Measurements from ENCODE around the gene KCNJ16. TPM values are rescaled to one million over a fixed set of nuclear protein-coding genes. Genes with fewer than 3 reads are reported as not detected.

KCNJ16 gene
- total RNA-seq, 2 experiments from 2014 or later: not detected

- no peak overlapping the region for H3K4me3 Mint-ChIP-seq
- POLR2A ChIA-PET: no interaction called here
- no peaks in the 10 kb centered on the region for H3K9me3 Mint-ChIP-seq
- H3K27ac Mint-ChIP-seq: no peak overlapping the region
- H3K27me3 Mint-ChIP-seq: no peaks in the 10 kb centered on the region
- CTCF ChIA-PET: no interaction called here
- no peaks in the 10 kb centered on the region for H3K4me1 Mint-ChIP-seq
- DNase-seq: no peak
- no peaks in the 10 kb centered on the region for H3K36me3 Mint-ChIP-seq (ENCODE audit: low read depth)
These were observed 106.8 kb downstream of the KCNJ16 start for GRCh38 chr17:70181866-70182265.

DNA sequence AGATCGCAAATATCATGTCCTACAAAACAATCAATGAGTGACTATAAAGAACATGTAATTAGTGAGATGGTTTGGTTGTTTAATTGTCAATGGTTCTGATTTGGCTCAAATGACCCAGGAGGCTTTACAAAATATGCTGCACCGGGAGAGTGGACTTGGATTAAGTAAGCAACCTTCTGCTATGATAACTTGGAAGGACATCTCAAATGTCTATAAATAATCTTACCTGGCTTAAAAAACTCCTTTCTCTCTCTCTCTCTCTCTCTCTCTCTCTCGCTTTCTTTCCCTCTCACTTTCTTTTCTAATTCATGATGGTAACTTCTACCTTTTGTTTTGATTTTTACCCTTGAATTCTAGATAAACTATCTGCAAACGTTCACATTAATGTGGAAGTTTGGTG, 108.5 kb downstream of the KCNJ16 start:
- CTCF ChIA-PET: no interaction called here
- Mint-ChIP-seq H3K4me3 (no peak overlapping the region), H3K27me3 (peaks cover 2% of the 10 kb centered on the region), H3K27ac (no peak overlapping the region), H3K4me1 (no peaks in the 10 kb centered on the region), H3K36me3 (ENCODE audit: low read depth) (no peaks in the 10 kb centered on the region), H3K9me3 (no peaks in the 10 kb centered on the region)
- DNase-seq: no peak
- POLR2A ChIA-PET: no interaction called here

DNA sequence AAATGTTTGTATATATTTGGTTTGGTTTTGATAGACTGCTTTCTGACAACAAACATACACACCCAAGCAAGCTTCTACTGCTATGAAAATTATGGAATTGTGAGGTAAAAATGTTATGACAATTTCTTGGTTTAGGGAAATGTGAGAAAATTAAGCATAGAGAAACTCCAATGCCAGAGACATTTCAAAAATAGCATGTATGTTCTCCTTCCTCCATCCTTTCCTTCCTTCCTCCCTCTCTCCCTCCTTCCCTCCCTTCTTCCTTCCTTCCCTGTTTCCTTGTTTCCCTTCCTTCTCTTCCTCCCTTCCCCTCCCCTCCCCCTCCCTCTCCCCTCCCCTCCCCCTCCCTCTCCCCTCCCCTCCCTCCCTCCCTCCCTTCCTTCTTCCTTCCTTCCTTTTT, 109.2 kb downstream of the KCNJ16 start:
- H3K36me3 Mint-ChIP-seq (ENCODE audit: low read depth): no peaks in the 10 kb centered on the region
- no peak overlapping the region for H3K27ac Mint-ChIP-seq
- H3K4me3 Mint-ChIP-seq: no peak overlapping the region
- CTCF ChIA-PET: no interaction called here
- POLR2A ChIA-PET: no interaction called here
- peaks cover 2% of the 10 kb centered on the region for H3K27me3 Mint-ChIP-seq
- H3K4me1 Mint-ChIP-seq: no peaks in the 10 kb centered on the region
- DNase-seq: no peak
- H3K9me3 Mint-ChIP-seq: no peaks in the 10 kb centered on the region

DNA sequence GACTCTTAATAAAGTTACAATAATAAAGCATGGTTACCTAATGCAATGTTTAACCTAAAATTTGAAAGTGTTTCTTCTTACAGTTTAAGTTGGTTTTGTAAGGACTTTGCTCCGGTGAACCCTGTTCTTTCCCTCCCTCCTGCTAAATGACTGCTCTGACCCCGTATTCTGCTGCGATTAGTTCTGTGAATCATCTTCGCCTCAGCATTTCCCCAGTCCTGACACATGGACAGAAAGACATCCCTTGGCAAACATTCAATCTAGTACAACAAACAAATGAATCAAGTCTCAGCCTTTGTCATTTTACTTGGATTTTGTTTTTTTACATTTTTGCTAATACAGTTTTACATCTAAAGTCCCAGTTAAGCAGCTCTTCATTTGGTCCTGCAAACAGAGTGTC, 109.7 kb downstream of the KCNJ16 start:
- CTCF ChIA-PET: no interaction called here
- no peaks in the 10 kb centered on the region for H3K4me1 Mint-ChIP-seq
- H3K27ac Mint-ChIP-seq: no peak overlapping the region
- H3K9me3 Mint-ChIP-seq: no peaks in the 10 kb centered on the region
- DNase-seq: no peak
- H3K36me3 Mint-ChIP-seq (ENCODE audit: low read depth): no peaks in the 10 kb centered on the region
- H3K4me3 Mint-ChIP-seq: no peak overlapping the region
- H3K27me3 Mint-ChIP-seq: peaks cover 2% of the 10 kb centered on the region
- POLR2A ChIA-PET: no interaction called here

Other genes starting within 250 kb of the KCNJ16 start
- not detected for gene KCNJ2, start 94.3 kb downstream of the KCNJ16 start, total RNA-seq

Data from activated CD4-positive, alpha-beta T cell treated with anti-CD3 and anti-CD28 coated beads, Interleukin-2, amount 10 ng/mL, durations not matched to agents 7 days and 5 days (primary cell).